Measurements from ENCODE around the gene EPHA1.
"Not testable (repeated sequence)": the region's sequence is repeated elsewhere in the genome, so short reads cannot be mapped to it uniquely, and the experiment has no call there.

EPHA1 gene

DNA sequence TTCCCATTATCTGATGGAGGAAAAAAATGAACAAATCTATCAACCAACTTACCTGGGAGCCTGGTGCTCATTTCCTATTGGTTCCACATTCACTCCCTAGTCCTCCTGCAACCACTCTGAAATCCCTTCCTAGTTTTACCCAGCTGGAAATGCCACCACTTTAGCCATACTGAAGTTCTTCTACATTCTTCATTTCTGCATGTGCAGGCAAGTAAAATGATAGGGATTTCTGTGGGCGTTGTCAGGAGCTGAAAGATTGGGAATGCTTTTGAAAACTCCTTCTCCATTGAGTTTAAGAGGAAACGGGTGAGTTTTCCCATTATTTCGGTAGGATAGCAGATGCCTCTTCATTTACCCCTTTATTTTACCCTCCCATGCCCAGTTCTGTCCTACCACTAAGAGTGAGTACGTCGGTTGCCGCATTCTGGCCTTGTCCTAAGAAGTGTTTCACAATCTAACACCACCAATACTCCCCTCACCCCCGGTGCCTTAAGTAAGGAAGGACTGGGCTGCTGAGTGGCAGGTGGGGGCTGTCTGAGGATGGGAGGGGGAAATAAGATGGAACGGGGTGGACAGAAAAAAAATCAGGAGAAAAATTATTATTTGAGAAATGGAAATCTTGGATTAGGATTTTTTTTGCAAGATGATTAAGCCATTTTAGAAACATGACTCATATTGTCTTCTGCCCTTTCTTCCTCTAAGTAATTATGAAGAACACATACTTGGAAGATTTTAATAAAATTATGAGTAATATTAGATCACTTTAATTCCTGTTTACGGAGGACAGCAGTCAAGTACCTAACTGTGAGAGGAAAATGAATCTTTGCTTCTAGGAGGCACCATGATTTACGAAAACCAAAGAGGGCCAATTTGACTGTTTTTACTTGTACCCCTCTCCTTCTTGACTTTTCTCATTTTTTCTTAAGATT, 21.4 kb upstream of the EPHA1 start:
- no peak for DNase-seq

DNA sequence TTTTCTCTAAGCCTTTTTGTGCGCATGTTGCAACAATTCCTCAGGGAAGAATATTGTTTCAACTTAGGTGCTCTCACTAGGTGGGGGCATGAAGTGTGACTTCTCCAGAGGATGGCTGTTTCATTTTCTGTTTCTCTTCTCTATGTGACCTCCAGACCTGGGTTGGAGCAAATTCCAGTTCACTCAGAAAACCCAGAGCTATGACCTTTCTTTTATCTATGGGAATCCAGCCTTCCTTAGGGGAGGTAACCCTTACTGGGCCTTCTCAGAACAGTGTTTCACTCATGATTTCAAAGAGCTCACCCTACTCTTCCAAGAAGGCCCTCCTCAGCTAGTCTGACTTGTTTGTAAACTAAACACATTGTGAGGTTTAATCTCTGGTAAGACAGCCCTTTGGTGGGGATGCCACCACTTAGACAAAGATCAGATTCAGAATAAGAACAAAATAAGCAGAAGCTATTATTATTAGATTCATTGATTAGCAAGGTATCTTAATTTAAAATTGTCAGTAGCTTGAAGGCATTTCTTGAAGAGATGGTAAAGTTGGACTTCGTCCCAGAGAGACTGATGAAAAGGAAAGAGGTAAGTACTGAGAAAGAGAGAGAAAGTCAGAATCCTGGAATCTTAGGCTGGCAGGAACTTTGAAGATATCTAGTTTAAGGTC, 18.0 kb upstream of the EPHA1 start:
- DNase-seq, result no peak

GRCh38 chr7:143424476-143424875, 15.8 kb upstream of the EPHA1 start:
- DNase-seq, result not testable (repeated sequence)

DNA sequence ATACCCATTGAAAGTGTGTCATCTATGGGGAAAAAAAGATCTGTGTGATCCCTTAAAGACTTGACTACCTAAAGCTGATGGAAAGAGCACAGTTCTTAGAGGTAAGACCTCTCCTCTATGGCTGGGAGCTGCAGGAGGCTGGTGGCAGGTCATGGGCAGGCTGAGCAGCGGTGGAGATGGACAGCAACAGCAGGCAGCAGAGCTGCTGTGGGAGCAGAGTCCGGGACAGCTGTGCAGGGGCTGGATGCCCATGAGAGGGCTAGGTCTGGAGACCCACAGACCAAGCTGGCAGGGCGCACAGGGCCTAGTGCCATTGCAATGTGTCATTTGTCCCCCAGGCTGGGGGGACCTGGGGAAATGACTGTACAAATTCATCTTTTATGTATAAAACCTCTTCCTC, 13.4 kb upstream of the EPHA1 start:
- no peak for DNase-seq

DNA sequence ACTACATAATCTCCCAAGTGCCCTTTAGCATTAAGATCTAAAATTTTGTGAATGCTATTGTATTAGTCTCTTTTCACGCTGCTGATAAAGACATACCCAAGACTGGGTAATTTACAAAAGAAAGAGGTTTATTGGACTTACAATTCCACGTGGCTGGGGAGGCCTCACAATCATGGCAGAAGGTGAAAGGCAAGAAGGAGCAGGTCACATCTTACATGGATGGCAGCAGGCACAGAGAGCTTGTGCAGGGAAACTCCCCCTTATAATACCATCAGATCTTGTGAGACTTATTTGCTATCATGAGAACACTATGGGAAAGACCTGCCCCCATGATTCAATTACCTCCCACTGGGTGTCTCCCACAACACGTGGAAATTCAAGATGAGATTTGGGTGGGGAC, 12.0 kb upstream of the EPHA1 start:
- DNase-seq, result not testable (repeated sequence)

DNA sequence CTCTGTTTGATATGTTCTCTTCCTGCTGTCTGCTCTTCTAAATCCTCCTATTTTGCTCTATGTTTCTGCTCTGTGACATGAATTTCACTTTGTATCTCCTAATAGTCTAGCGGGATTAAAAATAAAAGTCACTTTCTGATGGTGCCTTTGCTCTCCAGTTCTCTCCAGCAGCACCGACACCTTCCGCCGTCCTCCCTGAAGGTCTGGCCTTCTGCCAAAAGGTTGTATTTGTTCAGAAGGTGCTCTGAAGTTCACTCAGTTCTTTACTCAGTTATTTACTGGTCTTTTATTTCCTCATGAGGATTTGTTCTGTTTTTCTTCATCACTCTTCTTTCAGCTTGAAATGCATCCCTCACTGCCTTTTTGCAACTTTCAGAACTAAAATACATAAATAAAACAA, 11.2 kb upstream of the EPHA1 start:
- DNase-seq, result no peak

DNA sequence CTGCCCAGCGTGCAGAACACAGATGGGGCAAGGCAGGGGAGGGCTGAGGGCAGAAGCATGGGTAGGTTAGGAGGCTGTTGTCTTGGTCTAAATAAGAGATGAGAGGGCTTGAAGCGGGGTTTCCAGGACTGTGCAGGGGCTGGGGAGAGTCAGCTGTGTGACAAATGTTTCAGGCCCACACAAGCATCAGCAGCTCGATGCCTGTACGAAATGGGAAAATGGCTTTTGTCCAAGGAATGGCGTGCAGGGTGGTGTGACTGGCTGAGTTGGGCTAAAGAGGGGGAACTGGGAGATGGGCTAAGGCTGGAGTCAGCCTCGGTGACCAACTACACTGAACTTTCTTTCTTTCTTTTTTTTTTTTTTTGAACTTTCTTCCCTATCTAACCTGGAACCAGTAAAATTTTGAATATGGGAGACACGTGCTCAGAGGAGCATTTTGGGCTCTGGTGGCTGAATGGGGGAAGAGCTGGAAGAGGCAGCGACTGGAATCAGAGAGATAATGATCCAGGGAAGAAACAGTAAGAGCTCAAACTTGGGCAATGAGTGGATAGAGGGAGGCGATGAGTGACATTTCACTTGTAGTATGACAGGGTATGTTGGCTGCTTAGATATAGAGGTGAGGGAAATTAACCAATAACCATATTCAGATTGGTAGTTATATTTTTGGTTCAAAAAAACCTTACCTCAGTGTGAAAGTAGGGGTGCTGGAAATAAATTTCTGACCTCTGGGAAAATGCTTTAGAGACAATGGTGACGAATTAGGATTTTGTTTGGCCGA, 10.2 kb upstream of the EPHA1 start:
- DNase-seq, result no peak

DNA sequence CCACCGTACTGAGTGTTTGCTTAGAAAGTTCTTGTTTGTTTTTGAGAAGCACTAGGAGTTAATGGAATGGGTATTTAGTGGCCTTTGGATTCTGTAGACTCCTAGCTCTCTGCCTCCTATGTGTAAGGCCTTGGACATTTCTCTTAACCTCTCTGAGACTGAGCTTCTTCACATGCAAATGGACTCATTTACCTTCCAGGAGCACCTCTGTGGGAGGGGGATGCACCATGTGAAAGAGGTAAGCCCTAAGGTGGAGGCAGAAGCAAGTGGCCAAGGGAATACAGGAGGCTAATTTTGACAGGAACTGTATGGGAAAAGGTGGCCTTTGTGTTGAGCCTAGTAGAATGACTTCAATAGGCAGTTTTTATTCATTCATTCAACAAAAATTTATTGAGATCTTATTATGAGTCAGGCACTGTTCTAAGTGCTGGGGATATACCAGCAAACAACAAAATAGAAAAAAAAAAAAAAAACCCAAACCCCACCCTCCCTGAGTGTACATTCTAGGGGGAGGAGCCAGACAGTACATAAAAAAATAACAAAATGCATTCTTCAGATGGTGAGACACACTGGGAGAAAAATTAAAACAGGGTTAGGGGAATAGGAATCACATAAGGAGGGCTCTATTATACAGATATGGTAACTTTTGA, 9.2 kb upstream of the EPHA1 start:
- no peak for DNase-seq

- peak; percentile 50 for DNase-seq
Measured at GRCh38 chr7:143416565-143417149, 8.0 kb upstream of the EPHA1 start.

GRCh38 chr7:143415742-143416397, 7.2 kb upstream of the EPHA1 start:
- DNase-seq, result no peak

GRCh38 chr7:143415209-143415608, 6.6 kb upstream of the EPHA1 start:
- DNase-seq, result not testable (repeated sequence)

DNA sequence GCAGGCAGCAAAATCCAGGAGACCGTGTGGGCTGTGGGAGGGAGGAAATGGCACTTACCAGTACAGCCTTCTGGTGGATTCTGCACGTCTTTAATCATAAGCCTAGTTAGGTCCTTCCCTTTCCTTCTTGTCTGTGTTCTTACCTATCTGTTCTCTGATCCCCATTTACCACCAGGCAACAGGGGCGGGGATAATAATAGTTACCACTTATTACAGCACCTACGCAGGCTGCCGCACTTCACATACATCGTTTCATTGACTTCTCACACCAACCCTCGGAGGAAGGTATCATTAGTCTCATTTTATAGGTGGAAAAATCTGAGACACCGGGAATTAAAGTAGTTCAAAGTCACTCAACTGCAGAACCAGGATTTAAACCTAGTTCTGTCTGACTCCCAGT, 4.5 kb upstream of the EPHA1 start:
- no peak for DNase-seq

GRCh38 chr7:143411976-143412708, 3.5 kb upstream of the EPHA1 start:
- no peak for DNase-seq

- DNase-seq, result no peak
Measured at GRCh38 chr7:143410521-143411004, 1.9 kb upstream of the EPHA1 start.

GRCh38 chr7:143408252-143408685, 387 bp downstream of the EPHA1 start:
- no peak for DNase-seq

DNA sequence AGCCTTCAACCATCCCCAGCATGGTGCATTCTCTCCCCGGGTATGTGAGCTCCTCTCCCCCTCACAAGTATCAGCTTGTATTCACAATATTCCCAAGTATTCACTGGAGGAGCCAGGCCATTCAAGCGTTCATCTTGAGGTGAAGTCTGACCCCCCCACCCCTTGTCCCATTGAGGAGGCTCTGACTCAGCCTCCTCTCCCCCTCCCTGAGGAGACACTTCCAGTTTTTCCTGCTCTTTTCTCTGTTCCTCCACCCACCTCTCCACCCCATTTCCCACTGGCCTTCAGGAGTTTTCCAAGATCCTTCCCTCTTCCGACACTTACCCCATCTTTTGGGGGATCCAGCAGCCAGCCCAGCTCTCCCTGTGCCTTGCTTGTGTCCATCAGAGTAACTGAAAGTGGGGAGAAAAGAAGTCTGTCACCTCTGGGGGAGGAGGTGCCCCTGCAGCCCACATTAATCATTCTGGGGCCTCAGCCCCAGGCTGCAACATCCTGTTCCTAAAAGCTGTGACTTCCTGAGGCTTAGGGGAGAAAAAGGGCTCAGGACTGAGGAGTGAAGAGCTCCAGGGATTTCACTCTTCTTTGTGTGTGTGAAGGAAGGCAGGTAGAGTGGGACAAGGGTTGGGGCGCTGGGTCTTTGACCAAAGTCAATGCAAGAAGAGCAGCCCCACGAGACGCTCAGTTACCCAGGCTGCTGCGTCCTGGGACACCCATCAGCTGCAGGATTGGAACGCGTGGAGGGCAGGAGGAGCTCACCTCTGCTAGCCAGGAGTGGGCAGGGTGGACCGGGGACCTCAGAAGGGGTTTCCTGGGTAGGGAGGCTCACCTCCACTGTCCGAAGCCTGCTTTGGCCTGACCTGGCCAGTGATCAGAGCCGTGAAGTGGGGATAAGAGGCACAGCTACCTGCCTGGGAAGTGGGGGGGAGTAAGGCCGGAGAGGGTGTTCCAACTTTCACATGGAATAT, 1.1 kb downstream of the EPHA1 start:
- peak; percentile 32 for DNase-seq

DNA sequence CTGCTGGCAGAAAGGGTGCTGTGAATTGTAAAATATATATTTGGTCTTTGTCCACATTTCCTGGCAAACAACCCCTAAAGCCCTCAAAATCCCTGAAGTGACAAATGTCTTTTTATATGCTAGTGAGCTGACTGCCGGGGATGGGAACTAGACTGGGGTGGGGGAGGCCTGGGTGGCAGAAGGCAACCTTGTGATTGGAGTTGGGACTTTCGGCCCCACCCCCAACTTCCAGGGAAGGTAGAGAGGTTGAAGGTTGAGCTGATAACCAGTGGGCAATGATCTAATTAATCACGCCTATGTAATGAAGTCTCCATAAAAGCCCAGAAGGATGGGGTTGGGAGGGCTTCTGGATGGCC, 2.7 kb downstream of the EPHA1 start:
- DNase-seq, result no peak

DNA sequence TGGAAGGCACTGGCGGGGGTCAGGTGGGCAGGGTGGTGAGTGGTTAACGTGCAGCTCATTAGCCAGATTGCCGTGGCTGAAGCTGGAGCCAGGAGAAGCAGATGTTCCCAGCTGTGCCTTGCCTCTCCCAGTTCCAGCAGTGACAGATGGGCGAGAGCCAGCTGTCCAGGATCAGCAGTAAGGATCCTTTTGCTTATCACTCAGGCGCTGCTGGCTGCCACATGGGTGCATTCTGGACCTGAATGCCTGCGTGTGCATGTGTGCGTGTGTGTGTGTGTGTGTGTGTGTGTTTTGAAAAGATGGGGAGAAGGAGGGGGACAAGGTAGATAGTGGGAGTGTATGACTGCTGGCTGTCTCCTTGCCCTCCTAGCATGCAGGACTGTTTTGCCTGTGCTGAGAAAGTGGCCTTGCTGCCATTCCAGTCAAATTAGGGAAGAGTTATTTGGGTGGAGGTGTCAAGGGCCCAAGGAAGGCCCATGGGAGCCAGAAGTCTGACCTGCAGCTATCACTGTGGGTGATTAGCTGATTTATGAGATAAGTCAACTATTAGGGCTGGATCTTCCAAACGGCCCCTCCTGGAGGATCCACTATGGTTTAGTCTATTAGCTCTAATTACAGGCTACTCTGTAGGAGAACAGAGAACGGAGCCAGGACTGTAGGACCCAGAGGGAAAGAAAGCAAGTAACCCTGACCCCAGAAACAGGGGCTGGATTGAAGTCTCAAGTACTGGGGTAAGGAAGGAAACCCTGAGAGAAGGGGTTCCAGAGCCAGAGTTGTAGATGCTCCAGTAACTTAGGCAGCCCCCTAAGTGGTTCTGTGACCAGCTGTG, 3.3 kb downstream of the EPHA1 start:
- DNase-seq, result no peak

DNA sequence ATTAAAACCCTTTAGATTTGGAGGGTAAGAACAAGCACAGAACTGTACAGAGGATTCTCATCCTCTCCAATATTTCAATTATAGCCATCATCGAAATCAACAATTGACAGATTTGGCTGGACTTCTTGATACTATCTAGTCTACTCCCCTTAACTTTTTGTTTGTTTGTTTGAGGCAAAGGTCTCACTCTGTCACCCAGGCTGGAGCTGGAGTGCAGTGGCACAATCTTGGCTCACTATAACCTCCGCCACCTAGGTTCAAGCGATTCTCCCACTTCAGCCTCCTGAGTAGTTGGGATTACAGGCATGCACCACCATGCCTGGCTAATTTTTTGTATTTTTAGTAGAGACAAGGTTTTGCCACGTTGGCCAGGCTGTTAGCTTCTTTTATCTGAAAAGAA, 6.4 kb downstream of the EPHA1 start:
- not testable (repeated sequence) for DNase-seq

Data from activated CD4-positive, alpha-beta T cell treated with anti-CD3 and anti-CD28 coated beads, Interleukin-10, Interleukin-2, amounts not matched to agents 100 ng/mL and 50 ng/mL, durations not matched to agents 16 hours and 8 hours (primary cell).